Tibial nerve (tissue), 4 donors: ENCODE measurements around the gene ERAP2. TPM values are rescaled to one million over a fixed set of nuclear protein-coding genes. Genes with fewer than 3 reads are reported as not detected.

ENCODE experiments used
- DNase-seq, 2 donors: peaks; one replicate each; pipeline ENCODE4 v3.0.0-alpha.2; 2019; ENCODE audit warnings: low spot score in 2 of 2
- H3K27ac ChIP-seq, 4 donors: fragments of 200-600 bp; sonication (generic) in 3 of 4; one replicate each; pipeline ENCODE4 v1.5.1; 2017 to 2019; ENCODE audit warnings: mild to moderate bottlenecking in 1 of 4
- H3K27me3 ChIP-seq, 2 donors: fragments of 200-600 bp; sonication (generic) in 1 of 2; one replicate each; pipeline versions ENCODE4 v1.5.1 to v1.6.0; 2017 to 2019
- H3K36me3 ChIP-seq, 3 donors: fragments of 200-600 bp; sonication (generic); one replicate each; pipeline ENCODE4 v1.5.1; 2018 to 2019
- H3K4me1 ChIP-seq, 4 donors: fragments of 200-600 bp; sonication (generic) in 3 of 4; one replicate each; pipeline ENCODE4 v1.5.1; 2017 to 2019
- H3K4me3 ChIP-seq, 4 donors: fragments of 200-600 bp; sonication (generic) in 3 of 4; one replicate each; pipeline ENCODE4 v1.5.1; 2017 to 2019; ENCODE audit warnings: mild to moderate bottlenecking in 1 of 4, moderate library complexity in 1 of 4
- H3K9me3 ChIP-seq, 4 donors: fragments of 200-600 bp; sonication (generic) in 3 of 4; one replicate each; pipeline ENCODE4 v1.5.1; 2017 to 2019
- EP300 ChIP-seq, 2 donors: sonication (generic); formaldehyde crosslinking; IDR thresholded peaks; one replicate each; pipeline ENCODE4 v1.6.1; 2017; ENCODE audit warnings: antibody characterized with exemption in 2 of 2, mild to moderate bottlenecking in 1 of 2
- POLR2A ChIP-seq, 2 donors: fragments of 450-650 bp; IDR thresholded peaks; one replicate each; pipeline ENCODE4 v1.6.1; 2017; ENCODE audit warnings: antibody characterized with exemption in 2 of 2, mild to moderate bottlenecking in 2 of 2, moderate library complexity in 2 of 2
- WGBS, 2 donors: methylation state at CpG; one replicate each; pipeline ENCODE4 v1.1.5; 2018; 5-methylcytosine and 5-hydroxymethylcytosine counted together
- total RNA-seq, 4 donors: library from RNA; depleted of rRNA; stranded (reverse); fragments of >200 nt; gene quantifications; one replicate each; pipeline ENCODE4 v1.1.0, GENCODE V29; 2016
- TF ChIP-seq, protein P1 (sequence below), 5 experiments: fragments of 200-600 bp in 3 of 5; fragments of 450-650 bp in 2 of 5; sonication (generic) in 3 of 5; IDR thresholded peaks; one replicate each; pipeline ENCODE4 v1.5.1; 2016 to 2019; ENCODE audit warnings: antibody characterized with exemption in 5 of 5, mild to moderate bottlenecking in 3 of 5, moderate library complexity in 2 of 5

ERAP2 gene
- total RNA-seq, 4 donors from 2014 or later, result 9.9 to 18.6 (median 12.2) TPM

DNA sequence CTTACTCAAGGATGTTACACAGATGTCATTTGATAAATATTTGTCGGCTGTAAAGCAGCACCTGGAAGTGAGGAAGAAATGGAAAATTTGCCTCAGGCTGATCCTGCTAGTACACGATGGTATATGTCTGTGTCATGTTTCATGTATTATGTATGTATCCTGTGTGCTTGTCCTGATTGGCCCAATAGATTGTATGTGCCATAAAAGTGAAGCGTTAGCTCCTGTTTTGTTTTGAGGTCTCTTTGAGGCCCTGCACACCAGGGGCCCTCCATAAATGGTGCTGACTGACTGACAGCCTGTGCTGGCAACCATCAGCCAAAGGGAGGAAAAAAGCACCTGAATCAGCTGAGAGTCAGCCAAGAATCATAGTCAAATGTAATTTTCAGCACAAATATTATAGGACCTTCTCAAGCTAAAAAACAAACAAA is 47.7 kb downstream of the ERAP2 start:
- WGBS, 2 donors, result 54 to 68% methylated on average over 3 of the region's 3 CpGs
- Histone ChIP-seq H3K4me3 (no peak overlapping the region), H3K36me3 (peaks cover 0 to 10% (median 0%) of the 10 kb centered on the region in 3 donors), H3K4me1 (peaks cover 0 to 3% (median 0%) of the 10 kb centered on the region in 4 donors), H3K27ac (no peak overlapping the region), H3K9me3 (no peaks in the 10 kb centered on the region), H3K27me3 (no peaks in the 10 kb centered on the region)
- DNase-seq, result no peak
- TF ChIP-seq EP300 (IDR thresholded peaks at IDR 0.05) (no peak), POLR2A (IDR thresholded peaks at IDR 0.05) (no peak)
- TF ChIP-seq, protein P1, sequence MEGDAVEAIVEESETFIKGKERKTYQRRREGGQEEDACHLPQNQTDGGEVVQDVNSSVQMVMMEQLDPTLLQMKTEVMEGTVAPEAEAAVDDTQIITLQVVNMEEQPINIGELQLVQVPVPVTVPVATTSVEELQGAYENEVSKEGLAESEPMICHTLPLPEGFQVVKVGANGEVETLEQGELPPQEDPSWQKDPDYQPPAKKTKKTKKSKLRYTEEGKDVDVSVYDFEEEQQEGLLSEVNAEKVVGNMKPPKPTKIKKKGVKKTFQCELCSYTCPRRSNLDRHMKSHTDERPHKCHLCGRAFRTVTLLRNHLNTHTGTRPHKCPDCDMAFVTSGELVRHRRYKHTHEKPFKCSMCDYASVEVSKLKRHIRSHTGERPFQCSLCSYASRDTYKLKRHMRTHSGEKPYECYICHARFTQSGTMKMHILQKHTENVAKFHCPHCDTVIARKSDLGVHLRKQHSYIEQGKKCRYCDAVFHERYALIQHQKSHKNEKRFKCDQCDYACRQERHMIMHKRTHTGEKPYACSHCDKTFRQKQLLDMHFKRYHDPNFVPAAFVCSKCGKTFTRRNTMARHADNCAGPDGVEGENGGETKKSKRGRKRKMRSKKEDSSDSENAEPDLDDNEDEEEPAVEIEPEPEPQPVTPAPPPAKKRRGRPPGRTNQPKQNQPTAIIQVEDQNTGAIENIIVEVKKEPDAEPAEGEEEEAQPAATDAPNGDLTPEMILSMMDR (IDR thresholded peaks at IDR 0.05), result no peak

- H3K4me3 ChIP-seq, result no peak overlapping the region
- no peak overlapping the region for H3K27ac ChIP-seq
- H3K9me3 ChIP-seq, result no peaks in the 10 kb centered on the region
- H3K36me3 ChIP-seq, result no peaks in the 10 kb centered on the region
- H3K4me1 ChIP-seq, result peaks cover 0 to 4% (median 0%) of the 10 kb centered on the region in 4 donors
- no peak for DNase-seq
- no peaks in the 10 kb centered on the region for H3K27me3 ChIP-seq
- 84 to 86% methylated on average over 1 of the region's 1 CpG for WGBS, 2 donors
- TF ChIP-seq EP300 (IDR thresholded peaks at IDR 0.05) (no peak), POLR2A (IDR thresholded peaks at IDR 0.05) (no peak)
Observed at GRCh38 chr5:96926276-96926675, 50.0 kb downstream of the ERAP2 start.

DNA sequence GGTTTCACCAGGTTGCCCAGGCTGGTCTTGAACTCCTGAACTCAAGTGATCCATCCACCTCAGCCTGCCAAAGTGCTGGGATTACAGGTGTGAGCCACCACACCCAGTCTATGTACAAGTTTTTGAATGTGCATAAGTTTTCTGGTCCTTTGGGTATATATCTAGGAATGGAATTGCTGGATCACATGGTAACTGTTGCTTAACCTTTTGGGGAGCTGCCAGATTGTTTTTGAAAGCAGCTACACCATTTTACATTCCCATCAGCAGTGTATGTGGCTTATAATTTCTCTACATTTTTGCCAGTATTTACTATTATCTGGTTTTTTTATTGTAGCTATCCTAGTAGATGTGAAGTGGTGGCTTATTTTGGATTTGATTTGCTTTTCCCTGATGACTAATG is 50.7 kb downstream of the ERAP2 start:
- peak in 1 of 2 donors; percentile 16 for DNase-seq
- Histone ChIP-seq H3K27ac (no peak overlapping the region), H3K4me1 (peaks cover 0 to 6% (median under 1%) of the 10 kb centered on the region in 4 donors), H3K9me3 (no peaks in the 10 kb centered on the region), H3K4me3 (no peak overlapping the region), H3K27me3 (no peaks in the 10 kb centered on the region), H3K36me3 (no peaks in the 10 kb centered on the region)
- no peak for TF ChIP-seq POLR2A (IDR thresholded peaks at IDR 0.05)
- TF ChIP-seq EP300 (IDR thresholded peaks at IDR 0.05), result no peak
- TF ChIP-seq, protein P1 (IDR thresholded peaks at IDR 0.05), result no peak

GRCh38 chr5:96928931-96929708 is 52.8 kb downstream of the ERAP2 start:
- whole genome bisulfite sequencing, 2 donors, result 89 to 94% methylated on average over 7 of the region's 7 CpGs
- H3K4me3 ChIP-seq, result no peak overlapping the region
- H3K4me1 ChIP-seq, result peaks cover 0 to 24% (median 15%) of the 10 kb centered on the region in 4 donors
- no peak for DNase-seq
- no peaks in the 10 kb centered on the region for H3K27me3 ChIP-seq
- no peaks in the 10 kb centered on the region for H3K9me3 ChIP-seq
- H3K36me3 ChIP-seq, result no peaks in the 10 kb centered on the region
- TF ChIP-seq POLR2A (IDR thresholded peaks at IDR 0.05) (no peak), EP300 (IDR thresholded peaks at IDR 0.05) (no peak)
- TF ChIP-seq, protein P1 (IDR thresholded peaks at IDR 0.05), result no peak
- H3K27ac ChIP-seq, result no peak overlapping the region

GRCh38 chr5:96930058-96930457 is 53.8 kb downstream of the ERAP2 start:
- Histone ChIP-seq H3K9me3 (no peaks in the 10 kb centered on the region), H3K27ac (no peak overlapping the region), H3K4me3 (no peak overlapping the region), H3K27me3 (no peaks in the 10 kb centered on the region), H3K36me3 (no peaks in the 10 kb centered on the region), H3K4me1 (peaks cover 0 to 24% (median 17%) of the 10 kb centered on the region in 4 donors)
- 88 to 95% methylated on average over 3 of the region's 3 CpGs for WGBS, 2 donors
- no peak for DNase-seq
- TF ChIP-seq, protein P1 (IDR thresholded peaks at IDR 0.05), result no peak
- TF ChIP-seq POLR2A (IDR thresholded peaks at IDR 0.05) (no peak), EP300 (IDR thresholded peaks at IDR 0.05) (no peak)
